Measurements from ENCODE around the gene TCEA3.

- no peak for TF ChIP-seq CTCF (IDR thresholded peaks at IDR 0.05)
- TF ChIP-seq POLR2A (IDR thresholded peaks at IDR 0.05): no peak
- TF ChIP-seq EP300 (IDR thresholded peaks at IDR 0.05): no peak
Observed at GRCh38 chr1:23452011-23452411, 27.5 kb upstream of the TCEA3 start.

Data from ovary (tissue), 3 donors.